KOPT-K1 (cell line): ENCODE measurements around the gene HLF.

Source experiments
- H3K27ac ChIP-seq: fragments of 200-600 bp; sonication (generic); 2 replicates; pipeline ENCODE4 v1.5.1; 2016; ENCODE audit warnings: antibody characterized with exemption, mild to moderate bottlenecking, low read depth, low read length; ENCODE audit not compliant: poor library complexity, severe bottlenecking
- H3K36me3 ChIP-seq: fragments of 200-600 bp; sonication (generic); 2 replicates; pipeline ENCODE4 v1.5.1; 2017; ENCODE audit warnings: antibody characterized with exemption, mild to moderate bottlenecking, low read length, moderate library complexity; ENCODE audit not compliant: insufficient read depth
- H3K9me3 ChIP-seq: fragments of 200-600 bp; sonication (generic); 2 replicates; pipeline ENCODE4 v1.5.1; 2017; ENCODE audit warnings: antibody characterized with exemption, low read length, mild to moderate bottlenecking; ENCODE audit not compliant: insufficient read depth, poor library complexity, severe bottlenecking

HLF gene

GRCh38 chr17:55302407-55302787, 37.6 kb downstream of the HLF start:
- H3K27ac ChIP-seq, result no peak overlapping the region
- H3K9me3 ChIP-seq, result no peaks in the 10 kb centered on the region
- H3K36me3 ChIP-seq, result no peaks in the 10 kb centered on the region

- Histone ChIP-seq H3K9me3 (no peaks in the 10 kb centered on the region), H3K36me3 (no peaks in the 10 kb centered on the region), H3K27ac (no peak overlapping the region)
Observed at GRCh38 chr17:55303008-55303493, 38.3 kb downstream of the HLF start.

GRCh38 chr17:55303701-55304145, 39.0 kb downstream of the HLF start:
- H3K36me3 ChIP-seq, result no peaks in the 10 kb centered on the region
- H3K27ac ChIP-seq, result no peak overlapping the region
- H3K9me3 ChIP-seq, result no peaks in the 10 kb centered on the region

- no peak overlapping the region for H3K27ac ChIP-seq
- H3K36me3 ChIP-seq, result no peaks in the 10 kb centered on the region
- no peaks in the 10 kb centered on the region for H3K9me3 ChIP-seq
Observed at GRCh38 chr17:55304171-55304859, 39.6 kb downstream of the HLF start.

GRCh38 chr17:55305321-55306087, 40.7 kb downstream of the HLF start:
- no peaks in the 10 kb centered on the region for H3K9me3 ChIP-seq
- H3K36me3 ChIP-seq, result no peaks in the 10 kb centered on the region
- no peak overlapping the region for H3K27ac ChIP-seq

- H3K36me3 ChIP-seq, result no peaks in the 10 kb centered on the region
- no peak overlapping the region for H3K27ac ChIP-seq
- no peaks in the 10 kb centered on the region for H3K9me3 ChIP-seq
Observed at GRCh38 chr17:55307879-55308278, 43.1 kb downstream of the HLF start.

GRCh38 chr17:55308613-55309391, 44.0 kb downstream of the HLF start:
- Histone ChIP-seq H3K27ac (no peak overlapping the region), H3K36me3 (no peaks in the 10 kb centered on the region), H3K9me3 (no peaks in the 10 kb centered on the region)

- Histone ChIP-seq H3K9me3 (no peaks in the 10 kb centered on the region), H3K36me3 (no peaks in the 10 kb centered on the region), H3K27ac (no peak overlapping the region)
Observed at GRCh38 chr17:55311767-55312375, 47.1 kb downstream of the HLF start.

GRCh38 chr17:55312852-55313251, 48.1 kb downstream of the HLF start:
- no peaks in the 10 kb centered on the region for H3K9me3 ChIP-seq
- no peak overlapping the region for H3K27ac ChIP-seq
- no peaks in the 10 kb centered on the region for H3K36me3 ChIP-seq

GRCh38 chr17:55314061-55314783, 49.5 kb downstream of the HLF start:
- no peak overlapping the region for H3K27ac ChIP-seq
- no peaks in the 10 kb centered on the region for H3K9me3 ChIP-seq
- no peaks in the 10 kb centered on the region for H3K36me3 ChIP-seq

- H3K9me3 ChIP-seq, result no peaks in the 10 kb centered on the region
- no peaks in the 10 kb centered on the region for H3K36me3 ChIP-seq
- no peak overlapping the region for H3K27ac ChIP-seq
Observed at GRCh38 chr17:55314784-55315491, 50.2 kb downstream of the HLF start.

- H3K9me3 ChIP-seq, result no peaks in the 10 kb centered on the region
- H3K27ac ChIP-seq, result no peak overlapping the region
- no peaks in the 10 kb centered on the region for H3K36me3 ChIP-seq
Observed at GRCh38 chr17:55316499-55316898, 51.7 kb downstream of the HLF start.

- Histone ChIP-seq H3K9me3 (no peaks in the 10 kb centered on the region), H3K27ac (no peak overlapping the region), H3K36me3 (no peaks in the 10 kb centered on the region)
Observed at GRCh38 chr17:55317284-55317683, 52.5 kb downstream of the HLF start.

- no peak overlapping the region for H3K27ac ChIP-seq
- H3K36me3 ChIP-seq, result no peaks in the 10 kb centered on the region
- no peaks in the 10 kb centered on the region for H3K9me3 ChIP-seq
Observed at GRCh38 chr17:55318081-55318480, 53.3 kb downstream of the HLF start.
